Gastrocnemius medialis (tissue), 4 donors: ENCODE results near the gene GDI2.
"Not testable (repeated sequence)": the region's sequence is repeated elsewhere in the genome, so short reads cannot be mapped to it uniquely, and the experiment has no call there.

Experiments used
- CTCF ChIP-seq, 5 experiments: fragments of 450-650 bp in 3 of 5; fragments of 200-600 bp in 2 of 5; sonication (generic) in 2 of 5; IDR thresholded peaks in 4 of 5; conservative IDR thresholded peaks in 1 of 5; 1 replicate in 4 of 5; 2 replicates in 1 of 5; pipeline ENCODE4 v1.5.1; 2016 to 2019; ENCODE audit warnings: antibody characterized with exemption in 5 of 5, mild to moderate bottlenecking in 3 of 5, moderate library complexity in 3 of 5
- POLR2A ChIP-seq, 2 donors: fragments of 450-650 bp; IDR thresholded peaks; one replicate each; pipeline ENCODE4 v1.6.1; 2017; ENCODE audit warnings: antibody characterized with exemption in 2 of 2, mild to moderate bottlenecking in 2 of 2, moderate library complexity in 2 of 2

GRCh38 chr10:5808783-5809392 is 4.3 kb downstream of the GDI2 start:
- not testable (repeated sequence) for TF ChIP-seq CTCF (IDR thresholded peaks at IDR 0.05 in 4 of 5, conservative IDR thresholded peaks at IDR 0.05 in 1 of 5); POLR2A (IDR thresholded peaks at IDR 0.05)
